NCI-H1930 (cell line): ENCODE data around the gene FNDC7.
"Not testable (repeated sequence)": the region's sequence is repeated elsewhere in the genome, so short reads cannot be mapped to it uniquely, and the experiment has no call there.

ENCODE experiments used
- DNase-seq, 2 experiments: peaks; one replicate each; lab custom pipeline; 2025; lab: John Stamatoyannopoulos, UW

The FNDC7 gene

GRCh38 chr1:108742253-108742652, 29.5 kb downstream of the FNDC7 start:
- no peak for DNase-seq

- no peak for DNase-seq
Observed at GRCh38 chr1:108745980-108746381, 33.3 kb downstream of the FNDC7 start.

- peak; percentile 96 to 98 for DNase-seq
Observed at GRCh38 chr1:108746382-108747170, 33.9 kb downstream of the FNDC7 start, which contains the start of gene STXBP3. STXBP3 (plus strand) TSS chr1:108746674; CDS start chr1:108746738, 64 bp downstream.

GRCh38 chr1:108747171-108747850, 34.6 kb downstream of the FNDC7 start:
- peak; percentile 13 to 29 for DNase-seq

- no peak for DNase-seq
Observed at GRCh38 chr1:108747898-108748297, 35.2 kb downstream of the FNDC7 start.

GRCh38 chr1:108749081-108749480, 36.4 kb downstream of the FNDC7 start:
- no peak for DNase-seq

GRCh38 chr1:108750476-108751181, 37.9 kb downstream of the FNDC7 start:
- no peak for DNase-seq

- DNase-seq: no peak
Observed at GRCh38 chr1:108753363-108753762, 40.7 kb downstream of the FNDC7 start.

- no peak for DNase-seq
Observed at GRCh38 chr1:108758796-108759195, 46.1 kb downstream of the FNDC7 start.

GRCh38 chr1:108767115-108767514, 54.4 kb downstream of the FNDC7 start:
- DNase-seq: no peak

- DNase-seq: no peak
Observed at GRCh38 chr1:108767708-108768107, 55.0 kb downstream of the FNDC7 start.

GRCh38 chr1:108777839-108778238, 65.1 kb downstream of the FNDC7 start:
- DNase-seq: no peak

GRCh38 chr1:108779455-108779854, 66.7 kb downstream of the FNDC7 start:
- DNase-seq: peak in 1 of 2 experiments; percentile 30

GRCh38 chr1:108780937-108781574, 68.3 kb downstream of the FNDC7 start:
- no peak for DNase-seq

- DNase-seq: not testable (repeated sequence)
Observed at GRCh38 chr1:108781575-108781944, 68.9 kb downstream of the FNDC7 start.

- no peak for DNase-seq
Observed at GRCh38 chr1:108785264-108785663, 72.6 kb downstream of the FNDC7 start.

GRCh38 chr1:108785880-108786279, 73.2 kb downstream of the FNDC7 start:
- no peak for DNase-seq

GRCh38 chr1:108791790-108792189, 79.1 kb downstream of the FNDC7 start:
- no peak for DNase-seq
